Activated CD8-positive, alpha-beta T cell treated with anti-CD3 and anti-CD28 coated beads for 36 hours (primary cell): ENCODE results near the gene MPPED1. TPM values are rescaled to one million over a fixed set of nuclear protein-coding genes. Genes with fewer than 3 reads are reported as not detected.

ENCODE experiments used
- ATAC-seq: fragments of 200-7000 bp; cut with Tn5 transposase; one replicate; pipeline ENCODE4 v1.10.0; 2021; ENCODE audit warnings: mild to moderate bottlenecking, moderate library complexity
- CTCF ChIA-PET: fragments of 350-600 bp; sonication (Branson Sonifier 250); formaldehyde crosslinking; loops from one replicate; lab custom pipeline; 2021; ENCODE audit warnings: antibody characterized with exemption; lab: Charles Lee
- POLR2A ChIA-PET: fragments of 350-600 bp; sonication (Branson Sonifier 250); formaldehyde crosslinking; loops from one replicate; lab custom pipeline; 2021; ENCODE audit warnings: antibody characterized with exemption; lab: Charles Lee
- DNase-seq: peaks from one replicate; pipeline ENCODE4 v3.0.0-alpha.2; 2020
- H3K27ac Mint-ChIP-seq: one replicate; pipeline ENCODE4 v1.8.0; 2021; ENCODE audit warnings: mild to moderate bottlenecking, mixed read lengths
- H3K27me3 Mint-ChIP-seq: one replicate; pipeline ENCODE4 v1.8.0; 2021; ENCODE audit warnings: mixed read lengths
- H3K36me3 Mint-ChIP-seq: one replicate; pipeline ENCODE4 v1.8.0; 2021; ENCODE audit warnings: low read depth, mixed read lengths
- H3K4me1 Mint-ChIP-seq: one replicate; pipeline ENCODE4 v1.8.0; 2021; ENCODE audit warnings: low read depth, mixed read lengths
- H3K4me3 Mint-ChIP-seq: one replicate; pipeline ENCODE4 v1.8.0; 2021; ENCODE audit warnings: mild to moderate bottlenecking, moderate library complexity, mixed read lengths
- H3K9me3 Mint-ChIP-seq: one replicate; pipeline ENCODE4 v1.8.0; 2021; ENCODE audit warnings: mixed read lengths
- intact Hi-C: fragments of 100-400 bp; cut with micrococcal nuclease; formaldehyde crosslinking; loops from one replicate; pipeline ENCODE4 v1.10.0; 2022
- total RNA-seq, 2 experiments: library from RNA; stranded (reverse); gene quantifications; one replicate each; pipeline ENCODE4 v1.2.3, GENCODE V29; 2021
- TF ChIP-seq, protein P1 (sequence below): fragments of 200-600 bp; IDR thresholded peaks from one replicate; pipeline ENCODE4 v1.8.0; 2022; ENCODE audit warnings: antibody characterized with exemption, mild to moderate bottlenecking

MPPED1 gene
- total RNA-seq, 2 experiments from 2014 or later, result not detected

DNA sequence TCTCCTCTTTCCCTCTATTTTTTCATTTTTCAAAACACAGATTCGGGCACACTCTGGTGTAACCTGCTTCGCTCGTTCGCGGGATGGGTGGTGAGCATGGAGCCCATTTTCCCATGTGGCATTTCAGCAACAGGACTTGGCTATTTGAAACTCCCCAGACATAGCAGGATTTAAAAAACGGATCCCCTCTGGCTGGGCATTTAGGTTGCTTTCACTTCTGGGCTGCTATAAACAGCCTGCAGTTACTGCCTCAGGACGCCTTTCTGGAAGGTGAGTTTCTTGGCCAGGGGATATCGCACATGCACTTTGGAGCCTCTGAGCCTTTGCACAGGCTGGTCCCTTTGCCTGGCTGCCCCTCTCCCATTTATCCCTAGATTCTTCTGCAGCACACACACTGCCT lies 2.8 kb upstream of the MPPED1 start:
- Mint-ChIP-seq H3K27me3 (peaks cover 38% of the 10 kb centered on the region), H3K27ac (no peak overlapping the region), H3K4me1 (no peaks in the 10 kb centered on the region), H3K9me3 (no peaks in the 10 kb centered on the region), H3K36me3 (no peaks in the 10 kb centered on the region), H3K4me3 (no peak overlapping the region)
- DNase-seq (no peak), ATAC-seq (no peak)
- intact Hi-C loops, result no loop called here
- ChIA-PET POLR2A (no interaction called here), CTCF (no interaction called here)
- TF ChIP-seq, protein P1, sequence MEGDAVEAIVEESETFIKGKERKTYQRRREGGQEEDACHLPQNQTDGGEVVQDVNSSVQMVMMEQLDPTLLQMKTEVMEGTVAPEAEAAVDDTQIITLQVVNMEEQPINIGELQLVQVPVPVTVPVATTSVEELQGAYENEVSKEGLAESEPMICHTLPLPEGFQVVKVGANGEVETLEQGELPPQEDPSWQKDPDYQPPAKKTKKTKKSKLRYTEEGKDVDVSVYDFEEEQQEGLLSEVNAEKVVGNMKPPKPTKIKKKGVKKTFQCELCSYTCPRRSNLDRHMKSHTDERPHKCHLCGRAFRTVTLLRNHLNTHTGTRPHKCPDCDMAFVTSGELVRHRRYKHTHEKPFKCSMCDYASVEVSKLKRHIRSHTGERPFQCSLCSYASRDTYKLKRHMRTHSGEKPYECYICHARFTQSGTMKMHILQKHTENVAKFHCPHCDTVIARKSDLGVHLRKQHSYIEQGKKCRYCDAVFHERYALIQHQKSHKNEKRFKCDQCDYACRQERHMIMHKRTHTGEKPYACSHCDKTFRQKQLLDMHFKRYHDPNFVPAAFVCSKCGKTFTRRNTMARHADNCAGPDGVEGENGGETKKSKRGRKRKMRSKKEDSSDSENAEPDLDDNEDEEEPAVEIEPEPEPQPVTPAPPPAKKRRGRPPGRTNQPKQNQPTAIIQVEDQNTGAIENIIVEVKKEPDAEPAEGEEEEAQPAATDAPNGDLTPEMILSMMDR, result no peak

DNA sequence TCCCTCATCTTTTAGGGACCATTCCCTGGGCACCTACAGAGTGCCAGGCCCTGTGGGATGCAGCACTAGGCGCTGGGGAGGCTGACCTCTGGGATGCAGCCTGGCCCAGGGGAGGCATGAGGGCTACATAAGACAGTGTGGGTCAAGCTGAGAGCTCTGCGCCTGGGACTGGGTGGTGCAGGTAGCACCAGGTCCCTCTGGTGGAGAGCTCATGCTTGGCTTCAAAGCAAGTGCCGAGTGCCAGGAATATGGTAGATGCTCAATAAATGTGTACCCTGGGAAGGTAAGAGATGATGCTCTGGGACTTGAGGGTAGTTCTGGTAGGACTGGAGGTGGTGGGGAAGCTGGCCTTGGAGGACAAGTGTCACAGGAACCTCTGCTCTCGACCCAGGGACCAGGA lies 2.0 kb upstream of the MPPED1 start:
- intact Hi-C loops, result no loop called here
- Mint-ChIP-seq H3K27me3 (peaks cover 41% of the 10 kb centered on the region), H3K4me1 (no peaks in the 10 kb centered on the region), H3K4me3 (no peak overlapping the region), H3K36me3 (no peaks in the 10 kb centered on the region), H3K9me3 (no peaks in the 10 kb centered on the region), H3K27ac (no peak overlapping the region)
- ChIA-PET POLR2A (no interaction called here), CTCF (no interaction called here)
- DNase-seq (no peak), ATAC-seq (no peak)
- TF ChIP-seq, protein P1, result no peak

DNA sequence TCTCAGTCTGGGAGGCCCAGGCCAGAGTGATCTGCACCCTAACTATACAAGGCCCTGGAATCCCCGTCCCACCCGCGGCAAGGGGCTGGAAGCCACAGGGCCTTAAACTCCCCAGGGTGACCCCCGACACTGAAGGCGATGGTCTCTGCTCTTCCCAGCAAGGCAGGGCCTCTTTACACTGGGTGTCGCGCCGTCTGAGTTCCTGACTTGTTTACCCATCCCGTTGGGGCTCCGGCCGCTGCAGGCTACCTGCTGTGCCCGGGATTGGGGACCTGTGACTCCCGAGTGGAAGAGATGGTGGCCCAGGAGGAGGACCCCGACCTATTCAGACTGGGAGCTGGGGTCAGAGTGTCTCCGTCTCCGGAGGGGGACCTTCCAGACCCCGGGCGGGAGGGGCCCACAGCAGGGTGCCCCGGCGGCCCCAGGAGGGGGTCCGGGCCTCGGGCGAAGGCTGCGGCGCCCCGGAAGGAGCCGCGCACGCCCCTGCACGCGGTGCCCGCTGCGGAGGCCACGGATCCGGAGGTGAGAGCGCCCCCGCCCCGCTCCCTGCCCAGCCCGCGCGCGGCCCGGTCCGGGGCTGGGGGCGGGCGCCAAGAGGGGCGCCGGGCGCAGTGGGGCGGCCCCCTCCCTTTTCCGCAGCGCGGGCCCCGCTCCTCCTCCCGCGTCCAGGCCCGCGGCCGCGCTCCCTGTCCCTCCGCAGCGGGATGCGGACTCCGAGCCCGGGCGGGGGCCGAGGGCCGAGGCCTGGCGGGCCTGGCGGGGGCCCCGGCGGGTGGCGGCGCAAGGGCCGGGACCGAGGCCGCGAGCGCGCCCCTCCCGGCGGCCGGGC lies 560 bp upstream of the MPPED1 start:
- TF ChIP-seq, protein P1, result no peak
- H3K9me3 Mint-ChIP-seq, result no peaks in the 10 kb centered on the region
- H3K27me3 Mint-ChIP-seq, result peaks cover 41% of the 10 kb centered on the region
- no peaks in the 10 kb centered on the region for H3K36me3 Mint-ChIP-seq
- H3K4me1 Mint-ChIP-seq, result no peaks in the 10 kb centered on the region
- ChIA-PET POLR2A (no interaction called here), CTCF (no interaction called here)
- no peak overlapping the region for H3K4me3 Mint-ChIP-seq
- no peak for ATAC-seq
- intact Hi-C loops, result no loop called here
- no peak for DNase-seq
- H3K27ac Mint-ChIP-seq, result no peak overlapping the region

DNA sequence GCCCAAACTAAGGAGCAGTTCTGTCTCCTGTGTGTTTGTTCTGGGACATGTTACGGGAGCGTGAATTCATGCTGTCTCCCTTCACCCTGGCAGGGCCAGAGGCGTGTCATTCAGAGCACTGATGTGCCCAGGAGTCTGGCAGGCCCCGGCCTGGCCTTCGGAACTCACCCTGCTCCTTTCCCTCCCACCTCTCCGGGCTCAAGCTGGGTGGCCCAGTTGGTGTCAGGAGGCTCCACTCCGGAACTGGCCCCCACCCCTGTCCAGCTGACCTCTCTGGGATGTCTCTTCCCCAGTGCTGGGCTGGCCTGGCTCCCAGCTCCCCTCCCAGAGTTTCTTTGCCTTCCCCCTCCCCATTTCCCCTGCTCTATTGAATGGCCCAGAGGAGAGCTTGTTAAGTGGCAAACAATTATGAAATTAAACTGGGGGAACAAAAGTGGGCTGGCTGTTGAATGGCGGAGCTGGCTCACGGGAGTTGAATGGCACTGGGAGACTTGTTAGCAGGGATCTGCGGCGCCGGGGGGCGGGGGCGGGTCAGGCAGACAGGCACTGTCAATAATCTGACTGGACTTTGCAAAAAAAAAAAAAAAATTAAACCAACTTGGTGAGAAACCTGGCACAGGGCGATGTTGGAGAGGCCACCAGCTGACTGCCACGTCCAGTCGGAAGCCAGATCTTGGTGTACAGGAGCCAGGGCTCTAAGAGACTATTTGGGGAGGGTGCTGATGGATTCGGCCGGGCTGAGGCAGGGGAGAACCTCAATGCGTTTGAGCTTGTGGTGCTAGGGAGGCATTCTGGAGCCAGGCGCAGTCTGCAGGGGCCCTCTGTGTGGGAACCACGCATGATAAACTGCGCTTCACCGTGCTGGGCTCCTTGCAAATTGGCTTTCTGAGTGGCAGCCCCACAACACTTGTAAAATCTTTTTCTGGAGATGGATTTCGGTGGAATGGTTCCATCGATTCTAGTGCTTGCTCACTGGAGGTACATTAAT lies 1.3 kb downstream of the MPPED1 start:
- ATAC-seq, result no peak
- H3K27me3 Mint-ChIP-seq, result peaks cover 41% of the 10 kb centered on the region
- ChIA-PET POLR2A (no interaction called here), CTCF (no interaction called here)
- intact Hi-C loops, result no loop called here
- H3K4me3 Mint-ChIP-seq, result no peak overlapping the region
- TF ChIP-seq, protein P1, result no peak
- no peak for DNase-seq
- H3K4me1 Mint-ChIP-seq, result no peaks in the 10 kb centered on the region
- H3K27ac Mint-ChIP-seq, result no peak overlapping the region
- no peaks in the 10 kb centered on the region for H3K9me3 Mint-ChIP-seq
- H3K36me3 Mint-ChIP-seq, result no peaks in the 10 kb centered on the region
